Mucosa of rectum (tissue), 2 donors: ENCODE results near the gene MYO10.

ENCODE experiments used
- H3K27ac ChIP-seq, 2 donors: one replicate each; pipeline ENCODE4 v1.7.0; 2013; ENCODE audit warnings: inconsistent platforms in 2 of 2, low read depth in 2 of 2, low read length in 2 of 2
- H3K27me3 ChIP-seq, 2 donors: one replicate each; pipeline ENCODE4 v1.7.0; 2013; ENCODE audit warnings: low read length in 2 of 2; ENCODE audit not compliant: control insufficient read depth in 2 of 2, insufficient read depth in 2 of 2
- H3K36me3 ChIP-seq, 2 donors: one replicate each; pipeline ENCODE4 v1.7.0; 2013; ENCODE audit warnings: low read length in 2 of 2; ENCODE audit not compliant: control insufficient read depth in 2 of 2, insufficient read depth in 2 of 2
- H3K4me1 ChIP-seq, 2 donors: one replicate each; pipeline ENCODE4 v1.7.0; 2013; ENCODE audit warnings: low read length in 2 of 2, mild to moderate bottlenecking in 1 of 2; ENCODE audit not compliant: control insufficient read depth in 2 of 2, insufficient read depth in 2 of 2
- H3K4me3 ChIP-seq, 2 donors: one replicate each; pipeline ENCODE4 v1.7.0; 2013; ENCODE audit warnings: low read length in 2 of 2
- H3K9ac ChIP-seq, 2 donors: one replicate each; pipeline ENCODE4 v1.7.0; 2013; ENCODE audit warnings: low read length in 2 of 2, low read depth in 1 of 2, mild to moderate bottlenecking in 1 of 2
- H3K9me3 ChIP-seq, 2 donors: one replicate each; pipeline ENCODE4 v1.7.0; 2013; ENCODE audit warnings: low read length in 2 of 2; ENCODE audit not compliant: control insufficient read depth in 2 of 2
- donor health status: healthy.
- donor health status: Normal muscosa, but diverticular disease.

The MYO10 gene

DNA sequence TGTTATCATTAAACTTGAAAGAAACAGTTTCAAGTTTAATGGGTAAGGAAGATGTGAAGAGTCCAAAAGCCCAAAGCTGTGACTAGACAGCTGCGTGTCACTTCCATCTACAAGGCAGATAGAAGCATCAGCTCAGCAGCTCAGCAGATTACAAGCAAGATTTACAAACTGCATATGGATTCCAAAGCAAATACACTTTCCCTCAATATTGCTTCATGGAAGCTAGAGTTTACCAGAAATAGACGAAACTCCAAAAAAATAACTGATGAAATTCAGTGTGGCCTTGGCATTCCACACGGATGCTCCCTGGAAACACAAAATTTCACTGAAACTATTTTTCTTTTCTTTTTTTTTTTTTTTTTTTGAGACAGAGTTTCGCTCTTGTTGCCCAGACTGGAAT lies 17.9 kb downstream of the MYO10 start:
- Histone ChIP-seq H3K9me3 (no peaks in the 10 kb centered on the region), H3K27ac (no peak overlapping the region), H3K4me3 (no peak overlapping the region), H3K27me3 (no peaks in the 10 kb centered on the region), H3K4me1 (peaks cover 4 to 29% of the 10 kb centered on the region in 2 donors), H3K36me3 (no peaks in the 10 kb centered on the region), H3K9ac (no peak overlapping the region)

DNA sequence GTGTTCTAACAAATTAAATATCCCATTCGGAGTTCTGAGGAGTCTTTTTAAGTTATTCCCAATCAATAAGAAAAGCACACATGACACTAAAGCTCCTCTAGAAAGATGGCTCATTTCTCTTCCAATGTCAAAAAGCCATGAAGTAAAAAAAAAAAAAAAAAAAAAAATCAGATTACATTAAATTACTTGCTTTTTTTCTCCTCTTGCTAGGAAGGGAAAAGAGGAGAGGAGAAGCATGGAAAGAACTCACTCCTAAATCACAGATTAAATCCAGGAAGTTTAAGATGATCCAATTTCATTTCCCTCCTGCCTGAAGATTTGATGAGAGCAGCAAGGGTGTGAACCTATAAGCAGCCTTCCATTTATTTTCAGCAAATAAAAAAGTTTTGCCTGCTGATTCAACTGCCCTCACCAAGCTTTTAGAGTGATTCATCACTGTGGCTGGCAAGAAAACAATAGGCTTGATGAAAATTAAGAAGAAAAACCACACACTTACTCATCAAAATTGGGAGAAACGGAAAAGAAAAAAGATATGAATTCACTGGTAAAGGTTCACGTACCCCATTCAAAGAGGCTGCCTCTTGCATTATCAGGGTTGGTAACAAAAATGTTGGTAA lies 19.7 kb downstream of the MYO10 start:
- no peaks in the 10 kb centered on the region for H3K9me3 ChIP-seq
- H3K27ac ChIP-seq, result peak overlapping the region in 1 of 2 donors; percentile 2
- no peak overlapping the region for H3K9ac ChIP-seq
- H3K4me3 ChIP-seq, result no peak overlapping the region
- no peaks in the 10 kb centered on the region for H3K27me3 ChIP-seq
- H3K36me3 ChIP-seq, result no peaks in the 10 kb centered on the region
- peaks cover 8 to 26% of the 10 kb centered on the region in 2 donors for H3K4me1 ChIP-seq

DNA sequence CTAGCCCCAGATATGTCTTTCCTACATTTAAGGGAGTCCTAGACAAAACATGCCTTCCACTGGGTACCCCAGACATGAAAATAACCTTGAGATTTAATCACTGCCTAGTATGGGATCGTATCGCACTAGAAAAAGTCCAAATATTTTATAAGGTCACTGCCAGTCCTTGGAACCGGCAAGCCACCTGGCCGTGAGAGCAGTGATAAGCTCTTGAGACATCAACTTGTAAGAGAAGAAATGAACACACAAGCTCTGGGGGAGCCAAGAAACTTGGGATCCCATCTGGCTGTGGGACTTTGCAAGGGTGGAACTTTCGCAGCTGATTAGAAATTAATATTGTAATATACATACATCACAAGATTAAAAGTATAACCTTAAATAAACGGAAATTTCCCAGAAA lies 21.5 kb downstream of the MYO10 start:
- H3K36me3 ChIP-seq, result no peaks in the 10 kb centered on the region
- H3K27ac ChIP-seq, result peak overlapping the region; percentile 86 to 88
- no peaks in the 10 kb centered on the region for H3K9me3 ChIP-seq
- H3K4me1 ChIP-seq, result peaks cover 11 to 25% of the 10 kb centered on the region in 2 donors
- no peaks in the 10 kb centered on the region for H3K27me3 ChIP-seq
- peak overlapping the region; percentile 53 to 61 for H3K4me3 ChIP-seq
- H3K9ac ChIP-seq, result peak overlapping the region in 1 of 2 donors; percentile 62

DNA sequence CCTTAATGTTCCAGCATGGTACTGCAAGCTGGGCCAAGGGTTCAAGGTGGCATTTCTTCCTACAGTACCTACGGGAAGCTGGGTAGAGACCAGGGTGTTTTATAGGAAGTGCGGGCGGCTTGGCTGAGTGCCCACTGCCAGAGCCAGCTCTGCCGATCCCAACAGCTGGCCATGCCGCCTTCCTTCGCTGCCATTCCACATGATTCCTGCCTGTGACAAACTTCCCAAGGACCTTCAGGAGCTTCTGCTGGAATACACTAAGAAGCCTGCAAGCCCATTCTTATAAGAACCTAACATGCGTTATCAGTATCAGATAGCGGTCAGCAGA lies 22.0 kb downstream of the MYO10 start:
- H3K4me3 ChIP-seq, result peak overlapping the region; percentile 53 to 61
- H3K36me3 ChIP-seq, result no peaks in the 10 kb centered on the region
- H3K9me3 ChIP-seq, result no peaks in the 10 kb centered on the region
- H3K27ac ChIP-seq, result peak overlapping the region; percentile 86 to 88
- no peaks in the 10 kb centered on the region for H3K27me3 ChIP-seq
- peaks cover 11 to 27% of the 10 kb centered on the region in 2 donors for H3K4me1 ChIP-seq
- H3K9ac ChIP-seq, result peak overlapping the region; percentile 4 to 62

DNA sequence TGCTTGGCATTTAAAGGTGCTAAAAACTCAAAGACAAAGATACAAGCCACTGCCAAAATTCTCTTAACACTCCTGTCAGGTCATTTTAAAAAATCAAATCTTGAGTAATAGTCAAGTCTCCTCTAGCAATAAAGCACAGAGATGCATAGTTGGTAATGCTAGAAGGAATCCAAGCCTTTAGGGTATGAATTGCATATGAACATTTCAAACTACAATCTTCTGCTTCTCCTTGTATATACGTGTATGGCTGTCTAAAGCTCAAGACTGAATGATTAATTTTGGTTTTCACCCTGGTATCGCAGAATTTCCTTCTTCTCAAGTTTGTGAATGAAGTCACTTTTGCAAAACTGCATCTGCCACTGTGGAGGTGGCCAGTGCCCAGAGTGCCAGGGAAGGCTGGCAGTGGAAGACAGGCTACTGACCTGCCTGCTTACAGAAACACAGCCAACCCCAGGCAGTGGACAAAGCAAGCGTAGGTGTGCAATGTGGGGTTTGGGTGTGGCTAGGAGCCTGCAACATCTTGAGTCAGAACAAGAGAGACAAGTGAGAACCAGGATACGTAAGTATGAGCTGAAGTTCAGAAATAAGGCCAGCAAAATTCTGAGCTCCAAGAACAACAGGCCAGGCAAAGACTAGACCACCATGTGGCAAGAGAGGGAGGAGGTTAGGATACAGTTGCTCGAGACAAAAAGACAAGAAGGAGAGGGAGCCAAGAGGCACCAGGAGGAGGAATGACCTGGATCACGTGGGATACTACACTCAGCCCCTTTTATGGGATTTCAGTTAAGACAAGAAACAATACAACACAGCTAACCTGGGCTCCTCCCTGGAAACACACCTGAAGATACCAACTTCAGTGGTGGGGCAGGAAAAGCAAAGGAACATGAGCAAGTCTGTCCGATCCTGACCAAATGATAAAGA lies 22.6 kb downstream of the MYO10 start:
- no peaks in the 10 kb centered on the region for H3K36me3 ChIP-seq
- peaks cover 11 to 27% of the 10 kb centered on the region in 2 donors for H3K4me1 ChIP-seq
- peak overlapping the region; percentile 4 to 62 for H3K9ac ChIP-seq
- peak overlapping the region; percentile 86 to 88 for H3K27ac ChIP-seq
- peak overlapping the region; percentile 53 to 61 for H3K4me3 ChIP-seq
- H3K27me3 ChIP-seq, result no peaks in the 10 kb centered on the region
- H3K9me3 ChIP-seq, result no peaks in the 10 kb centered on the region

DNA sequence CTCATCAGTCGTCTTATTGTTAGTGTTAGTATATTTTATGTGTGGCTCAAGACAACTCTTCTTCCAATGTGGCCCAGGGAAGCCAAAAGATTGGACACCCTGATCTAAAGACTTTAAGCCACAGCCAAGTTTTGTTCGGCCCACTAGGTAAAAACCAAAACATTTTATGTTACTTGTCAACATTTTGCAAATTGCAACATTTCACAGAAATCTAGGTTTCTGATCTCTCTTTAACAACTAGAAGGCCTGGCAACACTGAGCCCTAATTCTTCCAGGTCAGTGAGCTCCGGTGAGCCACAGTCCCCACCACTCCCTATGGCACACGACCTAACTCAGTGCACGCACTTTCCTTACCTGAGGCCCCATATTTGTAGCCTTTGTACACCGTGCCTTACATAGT lies 24.0 kb downstream of the MYO10 start:
- Histone ChIP-seq H3K9ac (peak overlapping the region in 1 of 2 donors; percentile 7), H3K9me3 (no peaks in the 10 kb centered on the region), H3K27ac (peak overlapping the region; percentile 35 to 86), H3K4me3 (no peak overlapping the region), H3K36me3 (no peaks in the 10 kb centered on the region), H3K4me1 (peaks cover 11 to 27% of the 10 kb centered on the region in 2 donors), H3K27me3 (no peaks in the 10 kb centered on the region)

DNA sequence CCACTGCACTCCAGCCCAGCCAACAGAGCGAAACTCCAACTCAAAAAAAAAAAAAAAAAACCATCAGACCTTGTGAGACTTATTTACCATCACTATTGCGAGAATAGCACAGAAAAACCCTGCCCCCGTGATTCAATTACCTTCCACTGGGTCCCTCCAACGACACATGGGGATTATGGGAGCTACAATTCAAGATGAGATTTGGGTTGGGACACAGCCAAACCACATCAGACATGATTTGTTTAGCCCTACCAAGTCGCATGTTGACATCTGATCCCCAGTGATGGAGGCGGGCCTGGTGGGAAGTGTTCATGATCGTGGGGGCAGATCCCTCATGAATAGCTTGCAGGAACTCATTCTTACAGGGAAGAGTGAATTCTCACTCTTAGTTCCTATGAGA lies 26.6 kb downstream of the MYO10 start:
- Histone ChIP-seq H3K9me3 (no peaks in the 10 kb centered on the region), H3K36me3 (no peaks in the 10 kb centered on the region), H3K4me3 (no peak overlapping the region), H3K4me1 (peaks cover 11 to 28% of the 10 kb centered on the region in 2 donors), H3K27me3 (no peaks in the 10 kb centered on the region), H3K27ac (no peak overlapping the region), H3K9ac (no peak overlapping the region)

DNA sequence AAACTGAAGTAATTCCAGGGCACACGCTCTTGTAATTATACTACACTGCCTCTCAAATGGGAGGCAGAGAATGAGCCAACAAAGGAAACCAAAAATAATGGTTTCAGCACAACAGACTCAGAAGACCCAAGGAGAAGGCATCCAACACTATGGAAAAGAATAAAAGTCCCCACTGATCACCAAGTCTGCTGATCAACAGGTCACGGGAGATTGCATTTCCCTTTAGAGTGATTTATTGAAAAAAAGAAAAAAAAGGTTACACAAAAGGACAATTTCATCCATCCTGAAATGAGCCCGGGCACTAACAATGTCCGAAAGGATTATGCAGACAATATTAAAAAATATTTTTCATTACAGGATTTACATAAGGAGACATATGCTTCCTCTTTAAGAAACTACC lies 28.8 kb downstream of the MYO10 start:
- H3K27ac ChIP-seq, result no peak overlapping the region
- H3K27me3 ChIP-seq, result no peaks in the 10 kb centered on the region
- peaks cover 5 to 10% of the 10 kb centered on the region in 2 donors for H3K4me1 ChIP-seq
- H3K9ac ChIP-seq, result no peak overlapping the region
- no peaks in the 10 kb centered on the region for H3K9me3 ChIP-seq
- H3K4me3 ChIP-seq, result no peak overlapping the region
- H3K36me3 ChIP-seq, result no peaks in the 10 kb centered on the region

DNA sequence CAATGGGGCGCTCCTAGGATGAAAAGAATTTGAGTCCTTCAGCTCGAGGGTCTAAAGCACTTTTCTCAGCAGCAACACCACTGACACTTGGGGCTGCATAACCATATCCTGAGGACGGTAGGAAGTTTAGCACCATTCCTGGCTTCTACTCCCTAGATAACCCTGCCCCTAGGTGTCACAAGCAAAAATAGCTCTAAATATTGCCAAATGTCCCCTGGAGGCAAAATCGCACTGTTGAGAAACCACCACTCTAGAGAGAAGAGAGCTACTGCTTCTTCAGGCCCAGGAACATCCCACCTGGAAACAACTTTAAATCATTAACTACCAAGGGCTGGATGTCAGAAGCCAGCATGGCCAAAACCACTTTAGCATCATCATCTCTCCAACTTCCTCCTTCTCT lies 29.8 kb downstream of the MYO10 start:
- Histone ChIP-seq H3K4me1 (peaks cover 5 to 9% of the 10 kb centered on the region in 2 donors), H3K9ac (no peak overlapping the region), H3K27ac (no peak overlapping the region), H3K4me3 (no peak overlapping the region), H3K36me3 (no peaks in the 10 kb centered on the region), H3K9me3 (no peaks in the 10 kb centered on the region), H3K27me3 (no peaks in the 10 kb centered on the region)

DNA sequence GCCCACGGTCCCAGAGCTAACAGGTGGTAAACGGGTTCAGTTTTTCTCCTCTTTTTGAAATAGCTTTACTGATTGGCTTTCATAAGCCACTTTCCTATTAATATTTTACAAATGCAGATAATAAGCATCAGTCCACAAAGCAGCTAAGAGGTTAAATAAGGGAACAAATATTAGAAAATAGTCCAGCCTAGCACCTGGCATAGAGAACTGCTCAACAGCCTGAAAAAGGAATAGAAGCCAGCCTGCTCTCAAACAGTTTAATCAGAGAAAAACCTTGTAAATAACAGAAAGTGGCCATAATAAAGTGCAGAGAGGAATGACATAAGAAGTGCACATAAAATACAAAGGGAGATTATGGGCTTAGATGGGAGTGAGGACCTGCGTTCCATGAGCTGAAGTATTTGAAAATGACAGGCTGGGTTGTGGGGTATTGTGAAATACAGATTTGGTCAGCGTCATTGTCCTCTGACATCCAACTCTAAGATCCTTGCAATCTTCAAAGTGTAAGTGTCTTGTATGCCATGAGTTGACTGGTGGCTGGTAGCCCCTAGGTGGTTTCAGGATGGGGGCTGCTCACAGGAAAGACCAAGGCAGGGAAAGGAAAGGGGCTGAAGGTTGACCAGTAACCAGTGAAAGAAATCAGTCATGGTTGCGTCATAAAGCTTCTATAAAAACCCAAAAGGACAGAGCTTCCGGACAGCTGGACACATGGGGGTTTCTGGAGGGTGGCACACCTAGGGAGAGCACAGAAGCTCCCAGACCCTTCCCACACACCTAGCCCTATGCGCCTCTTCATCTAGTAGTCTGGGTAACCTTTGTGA lies 32.4 kb downstream of the MYO10 start:
- Histone ChIP-seq H3K27ac (no peak overlapping the region), H3K4me1 (peaks cover 2 to 8% of the 10 kb centered on the region in 2 donors), H3K27me3 (no peaks in the 10 kb centered on the region)

More for the DNA sequence above, 32.4 kb downstream of the MYO10 start:
- Histone ChIP-seq H3K9ac (no peak overlapping the region), H3K9me3 (no peaks in the 10 kb centered on the region), H3K4me3 (no peak overlapping the region), H3K36me3 (no peaks in the 10 kb centered on the region)
